AG04449 (cell line): ENCODE results near the gene SLC38A3.
"Not testable (repeated sequence)": the region's sequence is repeated elsewhere in the genome, so short reads cannot be mapped to it uniquely, and the experiment has no call there.

Experiments used
- CTCF ChIA-PET: fragments of 350-600 bp; formaldehyde crosslinking; extraction: SDS; loops from one replicate; lab custom pipeline; 2021; ENCODE audit warnings: antibody characterized with exemption; lab: Yijun Ruan, JAX
- POLR2A ChIA-PET: fragments of 400-600, 350-600 bp; formaldehyde crosslinking; extraction: SDS; loops from one replicate; lab custom pipeline; 2020; ENCODE audit warnings: antibody characterized with exemption, inconsistent platforms; lab: Yijun Ruan, JAX
- DNase-seq: peaks from one replicate; pipeline ENCODE4 v3.0.0-alpha.2; 2010; ENCODE audit warnings: low read depth, low spot score
- H3K4me3 ChIP-seq: 2 replicates; pipeline ENCODE4 v1.5.1; 2011; ENCODE audit warnings: low read depth, mild to moderate bottlenecking, control low read depth, low read length
- TF ChIP-seq, protein P1 (sequence below): IDR thresholded peaks from one replicate; pipeline ENCODE4 v1.5.1; 2011; ENCODE audit warnings: mild to moderate bottlenecking, moderate library complexity, low read length, control low read depth, inconsistent platforms; ENCODE audit not compliant: insufficient read depth; ENCODE audit errors: missing control alignments

SLC38A3 gene

DNA sequence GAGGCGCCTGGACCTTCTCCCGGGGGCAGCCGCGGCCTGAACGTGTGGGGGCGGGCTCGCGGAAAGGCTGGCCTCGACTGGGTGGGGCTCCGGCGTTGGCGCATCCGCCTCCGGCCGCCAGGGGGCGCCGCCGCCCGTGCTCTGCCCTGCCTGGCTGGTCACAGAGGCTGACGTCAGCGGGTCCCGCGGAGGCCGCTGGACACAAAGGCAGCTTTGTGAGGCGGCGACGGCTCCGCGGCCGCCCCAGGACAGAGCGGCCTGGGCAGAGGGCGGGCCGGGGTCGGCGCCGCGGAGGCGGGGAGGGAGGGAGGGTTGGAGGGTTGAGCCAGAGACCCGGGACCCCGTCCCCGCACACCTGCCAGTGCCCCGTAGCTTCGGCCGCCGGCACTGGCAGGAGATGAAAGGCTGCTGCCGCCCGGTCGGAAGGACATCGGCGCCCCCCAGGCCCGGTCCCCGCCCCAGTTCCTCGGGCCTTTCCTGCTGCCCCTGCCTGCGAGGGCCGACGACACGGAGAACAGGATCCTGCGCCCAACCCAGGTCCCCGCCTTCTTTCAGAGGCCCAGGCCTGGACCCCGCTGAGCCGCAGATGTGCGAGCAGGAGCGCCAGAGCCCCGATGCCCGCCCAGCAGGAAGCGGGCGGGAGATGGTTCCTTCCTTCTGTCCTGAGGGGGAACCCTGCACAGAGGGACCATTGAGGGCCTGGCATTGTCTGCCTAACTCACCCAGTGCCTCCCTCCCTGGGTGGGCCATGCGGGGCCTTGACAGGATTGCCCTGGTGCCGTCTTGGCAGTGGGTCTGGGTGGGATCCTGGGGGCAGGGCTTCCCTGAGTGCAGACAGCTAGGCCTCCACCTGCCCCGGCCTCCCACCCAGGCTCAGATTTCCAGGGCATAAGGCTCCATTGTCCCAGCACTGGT, 55.2 kb downstream of the SLC38A3 start:
- H3K4me3 ChIP-seq = peak overlapping the region; percentile 57
- POLR2A ChIA-PET = interaction anchor here (1.0 to 1.2 kb wide), 4 partner anchors 9 to 24 kb away, joined by 3 to 6 read pairs (median 4); partner anchors contain the start of genes GNAI2 and SEMA3B
- DNase-seq = no peak
- TF ChIP-seq, protein P1, sequence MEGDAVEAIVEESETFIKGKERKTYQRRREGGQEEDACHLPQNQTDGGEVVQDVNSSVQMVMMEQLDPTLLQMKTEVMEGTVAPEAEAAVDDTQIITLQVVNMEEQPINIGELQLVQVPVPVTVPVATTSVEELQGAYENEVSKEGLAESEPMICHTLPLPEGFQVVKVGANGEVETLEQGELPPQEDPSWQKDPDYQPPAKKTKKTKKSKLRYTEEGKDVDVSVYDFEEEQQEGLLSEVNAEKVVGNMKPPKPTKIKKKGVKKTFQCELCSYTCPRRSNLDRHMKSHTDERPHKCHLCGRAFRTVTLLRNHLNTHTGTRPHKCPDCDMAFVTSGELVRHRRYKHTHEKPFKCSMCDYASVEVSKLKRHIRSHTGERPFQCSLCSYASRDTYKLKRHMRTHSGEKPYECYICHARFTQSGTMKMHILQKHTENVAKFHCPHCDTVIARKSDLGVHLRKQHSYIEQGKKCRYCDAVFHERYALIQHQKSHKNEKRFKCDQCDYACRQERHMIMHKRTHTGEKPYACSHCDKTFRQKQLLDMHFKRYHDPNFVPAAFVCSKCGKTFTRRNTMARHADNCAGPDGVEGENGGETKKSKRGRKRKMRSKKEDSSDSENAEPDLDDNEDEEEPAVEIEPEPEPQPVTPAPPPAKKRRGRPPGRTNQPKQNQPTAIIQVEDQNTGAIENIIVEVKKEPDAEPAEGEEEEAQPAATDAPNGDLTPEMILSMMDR = peak; percentile 94
- CTCF ChIA-PET = interaction anchor here (0.7 to 47.4 kb wide), 9 partner anchors 5 to 67 kb away, joined by 3 to 1609 read pairs (median 10); partner anchors contain the start of genes GNAI2, GNAT1, IFRD2 and LSMEM2

DNA sequence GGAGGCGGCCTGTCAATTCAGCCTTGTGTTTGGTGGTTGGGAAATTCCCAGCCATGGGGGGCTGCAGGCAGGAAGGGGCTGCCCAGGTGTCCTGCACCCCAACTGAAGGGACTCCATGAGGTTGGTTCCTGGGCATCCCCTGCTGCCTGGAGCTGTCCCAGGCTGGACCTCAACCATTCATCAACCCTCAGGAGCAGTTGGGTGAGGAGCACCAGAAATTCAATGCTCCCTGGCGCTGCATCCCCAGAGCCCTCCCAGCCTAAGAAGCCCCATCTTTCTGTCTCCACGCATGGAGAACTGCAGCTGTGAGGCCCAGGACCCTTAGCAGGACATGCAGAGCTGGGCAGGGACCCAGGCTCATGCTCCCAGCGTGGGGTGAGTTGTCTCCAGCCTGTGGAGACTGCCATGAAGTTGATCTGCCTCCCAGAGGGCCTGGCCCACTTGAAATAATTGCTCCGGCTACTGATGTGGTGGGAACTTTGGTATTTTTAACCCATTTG, 55.9 kb downstream of the SLC38A3 start:
- TF ChIP-seq, protein P1 = no peak
- POLR2A ChIA-PET = interaction anchor here (0.6 to 0.7 kb wide), 2 partner anchors 12 to 25 kb away, joined by 3 read pairs; no protein-coding TSS in a partner anchor
- CTCF ChIA-PET = interaction anchor here (0.8 to 47.4 kb wide), 8 partner anchors 5 to 67 kb away, joined by 3 to 1609 read pairs (median 7); partner anchors contain the start of genes GNAI2, LSMEM2, SEMA3B and SLC38A3
- DNase-seq = no peak
- H3K4me3 ChIP-seq = peak overlapping the region; percentile 57

DNA sequence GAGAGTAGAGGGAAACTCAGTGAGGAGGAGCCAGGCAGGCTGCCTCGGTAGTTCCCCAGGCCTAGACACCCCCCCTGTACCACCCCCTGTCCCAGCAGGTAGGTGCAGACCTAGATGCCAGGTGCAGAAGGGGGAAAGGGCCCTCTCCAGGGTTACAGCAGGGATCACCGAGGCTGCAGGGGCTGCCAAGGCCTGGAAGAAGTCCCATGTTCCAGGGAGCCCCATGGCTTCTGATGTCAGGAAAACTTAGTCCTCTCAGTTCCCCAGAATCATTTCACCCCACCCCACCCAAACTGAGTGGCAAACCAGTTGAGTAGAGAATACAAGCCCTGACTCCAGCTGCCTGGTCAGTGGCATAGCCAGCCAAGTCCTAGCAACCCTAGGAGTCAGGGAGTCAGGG, 56.4 kb downstream of the SLC38A3 start:
- ChIA-PET CTCF (interaction anchor here (0.8 to 47.4 kb wide), 7 partner anchors 4 to 68 kb away, joined by 3 to 1609 read pairs (median 4); partner anchors contain the start of genes GNAI2, LSMEM2, SEMA3B and SLC38A3), POLR2A (interaction anchor here (0.6 to 0.7 kb wide), 2 partner anchors 13 to 26 kb away, joined by 3 read pairs; no protein-coding TSS in a partner anchor)
- DNase-seq = no peak
- TF ChIP-seq, protein P1 = no peak
- no peak overlapping the region for H3K4me3 ChIP-seq

DNA sequence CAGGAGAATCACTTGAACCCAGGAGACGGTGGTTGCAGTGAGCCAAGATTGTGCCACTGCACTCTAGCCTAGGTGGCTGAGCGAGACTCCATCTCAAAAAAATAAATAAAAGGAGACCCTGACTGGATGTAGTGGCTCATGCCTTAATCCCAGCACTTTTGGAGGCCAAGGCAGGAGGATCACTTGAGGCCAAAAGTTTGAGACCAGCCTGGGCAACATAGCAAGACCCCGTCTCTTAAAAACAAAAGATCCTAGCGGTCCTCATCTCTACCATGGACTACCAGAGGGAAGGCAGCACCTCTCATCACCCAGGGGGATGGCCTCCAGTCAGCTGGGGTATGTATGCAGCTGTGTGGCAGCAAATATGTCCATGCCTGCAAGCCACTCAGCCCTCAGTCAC, 57.1 kb downstream of the SLC38A3 start:
- DNase-seq, H3K4me3 ChIP-seq, POLR2A ChIA-PET: not testable (repeated sequence)
- CTCF ChIA-PET = interaction anchor here (40.0 to 47.4 kb wide), 2 partner anchors 4 to 23 kb away, joined by 1609 read pairs; partner anchors contain the start of genes GNAI2, LSMEM2 and SEMA3B

DNA sequence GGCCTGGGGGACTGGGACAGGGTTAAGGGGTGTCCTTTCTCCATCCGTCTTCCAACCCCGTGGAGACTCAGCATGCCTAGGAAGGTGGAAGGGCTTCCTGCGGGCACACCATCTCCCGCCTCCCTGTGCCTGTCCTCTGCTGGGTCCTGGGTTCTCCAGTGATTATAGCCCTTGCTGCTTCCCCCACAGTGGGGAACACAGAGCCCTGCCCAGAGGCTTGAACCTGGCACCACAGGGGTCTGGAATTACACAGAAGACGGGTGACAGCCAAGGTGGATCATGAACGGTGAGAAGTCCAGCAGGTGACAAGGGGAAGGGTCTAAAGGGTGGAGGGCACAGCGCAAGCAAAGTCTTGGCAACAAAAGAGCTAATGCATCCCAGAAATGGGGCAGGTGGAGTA, 57.7 kb downstream of the SLC38A3 start:
- ChIA-PET CTCF (interaction anchor here (0.8 to 40.0 kb wide), 5 partner anchors 10 to 71 kb away, joined by 3 to 1609 read pairs (median 4); partner anchors contain the start of gene GNAI2), POLR2A (interaction anchor here (0.6 to 2.9 kb wide), 3 partner anchors 16 to 36 kb away, joined by 3 to 14 read pairs (median 7); partner anchors contain the start of gene GNAI2)
- TF ChIP-seq, protein P1 = no peak
- no peak for DNase-seq
- no peak overlapping the region for H3K4me3 ChIP-seq
